Kidney tubule cell (primary cell): ENCODE data around the gene SLC25A39.
"Not testable (repeated sequence)": the region's sequence is repeated elsewhere in the genome, so short reads cannot be mapped to it uniquely, and the experiment has no call there.

Experiments used
- DNase-seq: peaks from one replicate; pipeline ENCODE4 v3.0.0-alpha.2; 2018; ENCODE audit warnings: low spot score

Gene SLC25A39

DNA sequence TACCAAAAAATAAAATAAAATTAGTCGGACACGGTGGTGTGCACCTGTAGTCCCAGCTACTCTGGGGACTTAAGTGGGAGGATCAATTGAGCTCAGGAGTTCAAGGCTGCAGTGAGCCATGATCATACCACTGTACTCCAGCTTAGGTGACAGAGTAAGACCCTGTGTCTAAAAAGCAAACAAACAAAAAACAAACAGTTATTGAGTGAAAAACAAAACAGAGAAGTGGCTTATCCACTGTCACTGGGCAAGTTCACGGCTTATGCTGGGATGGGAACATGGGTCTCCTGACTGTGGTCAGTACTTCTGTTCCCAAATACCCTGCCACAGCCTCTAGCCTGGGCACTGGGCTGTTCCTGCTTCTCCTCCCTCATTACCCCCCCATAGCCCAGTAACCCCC, 10.9 kb upstream of the SLC25A39 start:
- no peak for DNase-seq

- peak; percentile 84 for DNase-seq
These were observed 10.1 kb upstream of the SLC25A39 start for GRCh38 chr17:44334727-44335126.

GRCh38 chr17:44334315-44334714, 9.7 kb upstream of the SLC25A39 start:
- no peak for DNase-seq

DNA sequence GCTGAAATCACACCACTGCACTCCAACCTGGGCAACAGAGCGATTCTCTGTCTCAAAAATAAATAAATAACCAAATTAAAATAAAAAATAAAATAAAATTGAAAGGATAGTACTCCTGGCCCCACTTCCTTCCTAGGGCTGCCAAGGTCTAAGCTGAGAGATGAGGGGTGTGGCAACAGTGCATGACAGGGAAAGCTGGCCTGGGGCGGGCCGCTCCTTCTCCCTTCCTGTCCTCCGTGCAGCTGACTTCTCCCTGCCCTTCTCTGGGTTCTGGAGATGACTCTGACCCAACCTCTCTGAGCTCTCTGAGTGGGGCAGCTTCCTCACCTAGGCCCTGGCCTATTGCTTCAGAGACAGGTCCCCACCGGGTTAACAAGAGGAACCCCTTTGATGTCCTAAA, 8.7 kb upstream of the SLC25A39 start:
- DNase-seq: no peak

DNA sequence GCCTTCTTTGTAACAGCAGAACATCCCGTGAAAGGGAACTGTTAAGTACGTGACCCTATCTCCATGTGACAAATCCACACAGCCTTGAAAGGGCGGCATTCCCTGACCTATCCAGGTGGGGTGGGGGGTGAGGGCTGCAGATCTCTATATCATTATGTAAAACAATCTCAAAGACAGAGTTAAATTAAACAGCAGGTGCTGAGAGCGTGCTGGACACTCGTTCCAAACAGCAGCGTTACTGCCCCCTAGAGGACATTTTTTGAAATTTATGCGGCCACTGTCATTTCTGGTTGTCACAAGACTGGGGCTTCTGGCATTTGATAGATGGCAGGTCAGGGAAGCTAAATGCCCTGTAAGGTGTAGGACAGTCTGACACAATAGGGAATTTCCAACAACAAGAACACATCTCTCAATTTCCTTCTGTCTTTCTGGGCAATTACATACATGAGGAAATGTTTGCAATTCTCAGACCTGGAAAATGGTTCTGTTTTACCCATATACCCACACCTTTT, 6.7 kb upstream of the SLC25A39 start:
- peak; percentile 82 for DNase-seq

GRCh38 chr17:44330263-44330662, 5.6 kb upstream of the SLC25A39 start:
- not testable (repeated sequence) for DNase-seq

DNA sequence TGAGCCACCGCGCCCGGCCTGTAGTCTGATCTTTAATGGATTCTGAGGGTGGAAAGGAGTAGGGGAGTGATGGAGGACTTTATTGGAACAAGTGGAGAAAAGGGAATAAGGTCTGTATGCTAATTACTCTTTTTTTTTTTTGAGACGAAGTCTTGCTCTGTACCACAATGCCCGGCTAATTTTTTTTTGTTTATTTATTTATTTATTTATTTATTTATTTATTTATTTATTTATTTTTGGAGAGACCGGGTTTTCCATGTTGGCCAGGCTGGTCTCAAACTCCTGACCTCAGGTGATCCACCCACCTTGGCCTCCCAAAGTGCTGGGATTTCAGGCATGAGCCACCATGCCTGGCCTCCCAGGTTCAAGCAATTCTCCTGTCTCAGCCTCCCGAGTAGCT, 4.9 kb upstream of the SLC25A39 start:
- DNase-seq: not testable (repeated sequence)

DNA sequence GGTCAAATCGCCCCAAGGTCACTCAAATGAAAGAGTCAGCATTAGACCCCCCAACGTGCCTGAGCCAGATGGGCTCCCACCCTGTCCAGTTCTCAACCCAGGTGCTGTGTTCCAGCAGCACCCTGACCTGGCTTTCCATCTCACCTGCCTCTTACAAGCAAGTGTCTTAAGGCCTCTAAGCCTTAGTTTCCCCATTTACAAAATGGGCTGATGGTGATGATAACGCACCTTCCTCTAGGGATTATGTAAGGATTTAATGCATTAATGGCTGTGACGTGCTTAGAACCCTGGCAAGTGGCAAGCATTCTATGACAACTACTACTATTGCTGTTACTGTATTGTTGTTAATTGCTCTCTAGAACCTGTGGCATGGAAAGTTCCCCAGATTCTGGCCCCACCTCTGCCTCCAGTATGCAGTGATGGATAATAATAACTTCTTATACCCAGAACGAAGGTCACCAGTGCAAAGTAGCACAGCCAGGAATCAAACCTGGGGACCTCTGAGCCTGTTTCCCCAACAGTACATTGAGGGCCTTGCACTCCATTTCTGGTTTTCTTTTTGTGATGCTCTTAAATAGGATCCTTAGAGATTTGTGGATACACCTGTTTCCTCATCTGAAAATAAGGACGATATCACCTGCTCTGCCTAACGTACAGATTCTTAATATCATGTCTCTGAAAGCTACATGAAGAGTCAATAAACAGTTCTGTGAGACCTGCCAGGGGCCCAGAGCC, 3.3 kb upstream of the SLC25A39 start:
- no peak for DNase-seq

- DNase-seq: peak; percentile 97
These were observed 2.3 kb upstream of the SLC25A39 start for GRCh38 chr17:44326861-44327444.

DNA sequence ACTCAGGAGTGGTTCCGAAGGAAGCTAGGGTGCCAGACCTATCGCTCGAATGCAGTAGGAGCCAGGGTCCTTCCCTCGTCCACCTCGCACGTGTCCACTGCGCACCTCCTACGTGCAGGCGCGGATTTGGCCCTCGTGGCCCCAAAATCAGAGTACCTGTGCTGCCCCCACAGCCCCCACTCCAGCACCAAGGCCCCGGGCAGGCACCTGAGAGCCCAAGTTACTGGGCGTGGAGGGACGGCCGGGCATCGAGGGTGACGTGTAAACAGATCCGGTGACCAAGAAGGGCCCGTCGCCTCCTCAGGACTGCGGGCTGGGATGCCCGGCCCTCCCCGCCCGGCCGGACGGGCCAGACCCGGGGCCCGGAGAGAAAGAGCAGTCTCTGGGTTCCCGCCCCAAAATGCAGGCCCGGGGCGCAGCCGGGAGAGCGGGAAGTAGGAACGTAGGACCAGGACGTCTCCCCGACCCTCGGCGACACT, 492 bp downstream of the SLC25A39 start:
- peak; percentile 52 for DNase-seq

- no peak for DNase-seq
These were observed 1.1 kb downstream of the SLC25A39 start for GRCh38 chr17:44323359-44324091.

GRCh38 chr17:44322236-44322895, 2.3 kb downstream of the SLC25A39 start:
- DNase-seq: no peak

DNA sequence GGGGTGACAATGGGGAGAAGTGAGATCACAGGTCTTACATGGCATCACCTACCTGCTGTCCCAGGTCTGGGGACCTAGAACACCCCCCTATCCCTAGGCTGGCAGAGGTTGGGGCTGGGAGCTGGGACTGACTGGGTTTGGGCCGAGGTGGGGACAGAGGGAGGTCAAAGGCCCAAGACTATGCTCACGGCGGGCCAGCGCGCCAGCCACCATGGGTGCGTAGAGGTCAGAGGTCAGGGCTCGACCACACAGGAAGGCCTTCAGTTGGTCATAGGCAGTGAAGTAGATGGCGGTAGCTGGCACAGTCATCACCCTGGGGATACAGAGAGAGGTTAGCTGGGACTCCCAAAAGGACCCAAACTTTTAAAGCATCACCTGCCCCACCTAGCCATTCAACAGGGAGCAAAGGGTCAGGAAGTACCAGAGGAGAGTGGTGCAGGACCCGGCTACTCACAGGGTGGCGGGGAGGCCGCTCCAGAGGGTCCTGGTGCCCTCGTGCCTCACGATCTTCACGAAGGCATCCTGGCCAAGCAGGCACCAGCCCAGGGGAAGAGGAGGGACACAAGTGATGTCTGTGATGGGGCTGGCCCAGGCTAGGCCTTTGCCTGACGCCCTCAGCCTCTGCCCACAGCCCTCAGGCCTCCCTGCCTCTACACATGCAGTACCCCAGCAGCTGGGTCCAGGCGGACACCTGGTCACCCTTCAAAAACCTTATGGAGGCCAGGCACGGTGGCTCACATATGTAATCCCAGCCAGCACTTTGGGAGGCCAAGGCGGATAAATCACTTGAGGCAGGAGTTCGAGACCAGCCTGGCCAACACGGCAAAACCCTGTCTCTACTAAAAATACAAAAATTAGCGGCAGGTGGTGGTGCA, 3.1 kb downstream of the SLC25A39 start:
- DNase-seq: no peak

DNA sequence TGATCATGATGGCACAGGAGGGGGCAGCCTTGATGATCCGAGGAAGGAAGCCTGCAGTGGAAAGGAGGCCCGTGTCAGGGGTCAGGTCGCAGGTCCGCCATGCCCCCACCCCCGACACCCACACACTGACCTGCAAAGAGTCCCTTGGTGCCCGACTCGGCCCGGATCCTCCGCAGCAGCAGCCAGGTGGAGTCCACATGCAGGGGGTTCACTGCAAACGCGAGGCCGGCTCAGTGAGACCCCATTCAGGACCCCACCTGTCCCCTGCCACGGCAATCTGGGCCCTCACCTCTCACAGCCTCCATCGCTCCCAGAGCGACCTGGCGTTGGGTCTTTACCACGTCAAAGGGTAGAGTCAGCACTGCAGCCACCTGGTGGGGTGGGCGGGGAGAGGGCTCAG, 4.6 kb downstream of the SLC25A39 start:
- no peak for DNase-seq

DNA sequence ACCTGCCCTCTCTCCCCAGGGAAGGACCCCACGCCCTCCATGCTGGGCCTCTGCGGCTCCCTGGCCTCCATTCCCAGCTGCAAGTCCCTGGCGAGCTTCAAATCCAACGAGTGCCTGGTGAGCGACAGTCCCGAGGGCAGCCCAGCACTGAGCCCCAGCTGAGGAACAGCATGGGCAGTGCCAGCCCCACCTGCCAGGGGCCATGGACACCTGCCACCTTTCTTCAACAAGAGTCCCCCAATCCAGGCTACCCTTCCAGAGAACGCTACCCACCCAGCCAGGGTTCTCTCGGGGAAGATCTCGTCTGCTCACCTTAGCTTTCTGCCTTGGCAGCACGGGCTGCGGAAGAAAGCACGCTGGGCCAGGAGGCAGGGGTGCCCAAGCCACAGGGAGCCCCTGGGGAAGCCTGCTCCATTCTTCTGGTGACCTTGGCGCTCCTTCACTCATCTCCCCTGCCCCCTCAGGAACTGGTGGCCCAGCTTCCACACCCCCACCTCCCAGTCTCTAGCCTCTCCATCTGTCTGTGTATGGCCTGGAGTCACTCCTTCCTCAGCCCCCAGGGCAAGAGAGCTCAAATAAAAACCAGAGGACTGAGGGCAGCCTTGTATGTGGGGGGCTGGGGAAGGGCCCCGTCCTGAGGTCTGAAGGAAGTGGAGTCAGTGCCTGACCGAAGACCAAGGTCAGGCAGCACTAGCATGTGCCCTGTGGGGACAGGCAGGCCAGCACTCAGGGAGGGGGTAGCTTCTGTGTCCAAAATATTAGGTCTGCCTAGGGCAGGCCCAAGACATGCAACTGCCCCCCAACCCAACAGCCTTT, 6.3 kb downstream of the SLC25A39 start:
- DNase-seq: no peak

DNA sequence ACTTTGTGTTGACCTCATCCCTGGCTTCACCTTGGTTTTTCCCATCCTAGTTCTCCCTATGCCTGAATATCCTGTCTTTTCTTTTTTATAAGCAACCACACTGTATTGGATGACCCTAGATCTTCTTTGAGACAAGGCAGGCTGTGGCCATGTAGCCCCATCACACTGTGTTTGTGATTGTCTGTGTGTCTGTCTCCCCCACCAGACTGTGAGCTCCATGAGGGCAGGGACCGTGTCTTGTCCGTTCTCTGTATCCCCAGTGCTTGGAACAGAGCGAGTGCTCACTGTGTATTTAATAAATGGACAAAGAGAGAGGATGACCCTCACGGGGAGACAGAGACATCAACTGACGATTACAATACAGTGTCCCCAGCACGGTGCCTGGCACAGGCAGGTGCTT, 7.1 kb downstream of the SLC25A39 start:
- no peak for DNase-seq

GRCh38 chr17:44315760-44316731, 8.6 kb downstream of the SLC25A39 start:
- no peak for DNase-seq

- DNase-seq: peak; percentile 71
These were observed 9.6 kb downstream of the SLC25A39 start for GRCh38 chr17:44314869-44315661.

DNA sequence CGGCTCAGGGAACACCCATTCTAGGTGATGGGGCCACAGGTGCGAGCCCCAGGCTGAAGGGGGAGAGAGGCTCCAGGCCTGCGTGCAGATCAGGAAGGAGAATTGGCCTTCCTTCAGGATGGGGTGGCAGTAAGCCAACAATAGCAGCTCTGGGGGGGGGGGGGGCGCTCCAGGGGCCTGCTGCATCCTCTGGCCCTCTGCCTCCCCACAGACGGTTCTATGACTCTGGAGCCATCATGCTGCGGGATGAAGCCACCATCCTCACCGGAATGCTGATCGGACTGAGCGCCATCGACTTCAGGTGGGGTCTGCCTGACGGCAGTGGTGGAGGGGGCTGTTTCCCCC, 10.1 kb downstream of the SLC25A39 start:
- DNase-seq: no peak
